HG03520 (cell line): ENCODE results near the gene ADAM22.

Experiments used
- ATAC-seq: cut with Tn5 transposase; IDR thresholded peaks from one replicate; pipeline ENCODE4 v1.9.1; 2021; ENCODE audit warnings: mild to moderate bottlenecking, moderate library complexity; ENCODE audit not compliant: unreplicated experiment

ADAM22 gene

DNA sequence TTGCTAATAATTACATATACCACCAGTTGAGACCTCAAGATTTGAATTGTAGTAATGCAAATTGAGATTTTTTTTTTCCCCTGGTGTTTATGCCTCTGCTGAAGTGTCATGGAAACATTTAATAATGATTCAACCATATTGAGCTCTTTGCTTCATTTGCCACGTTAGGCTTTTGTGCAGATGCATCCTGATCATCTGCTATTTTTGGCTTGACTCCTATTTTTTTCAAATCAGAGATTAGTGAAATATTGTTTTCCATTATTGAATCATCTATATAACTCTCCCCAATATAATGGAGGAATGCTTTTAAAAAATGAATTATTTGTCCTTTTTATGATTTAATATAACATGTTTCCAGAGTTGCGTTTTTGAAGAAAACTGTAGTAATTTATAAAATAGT, 170.7 kb downstream of the ADAM22 start:
- no peak for ATAC-seq

DNA sequence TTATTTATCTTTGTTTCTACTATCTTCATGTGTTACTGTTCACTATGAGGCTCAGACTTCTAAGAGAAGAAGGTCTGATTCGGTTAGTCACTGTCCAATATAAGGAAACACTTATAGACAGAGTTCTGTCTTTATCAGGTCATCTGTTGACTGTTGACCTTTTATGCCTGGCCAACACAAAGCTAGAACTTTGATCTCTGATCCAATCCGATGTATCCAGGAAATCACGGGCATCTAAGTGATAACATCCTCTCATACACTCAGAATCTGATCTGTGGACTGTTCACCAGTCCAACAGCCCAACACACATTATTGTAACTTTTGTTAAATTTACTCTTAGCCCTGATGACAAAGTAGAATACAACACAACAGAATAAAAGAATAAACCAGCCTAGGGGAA, 171.2 kb downstream of the ADAM22 start:
- ATAC-seq: no peak

DNA sequence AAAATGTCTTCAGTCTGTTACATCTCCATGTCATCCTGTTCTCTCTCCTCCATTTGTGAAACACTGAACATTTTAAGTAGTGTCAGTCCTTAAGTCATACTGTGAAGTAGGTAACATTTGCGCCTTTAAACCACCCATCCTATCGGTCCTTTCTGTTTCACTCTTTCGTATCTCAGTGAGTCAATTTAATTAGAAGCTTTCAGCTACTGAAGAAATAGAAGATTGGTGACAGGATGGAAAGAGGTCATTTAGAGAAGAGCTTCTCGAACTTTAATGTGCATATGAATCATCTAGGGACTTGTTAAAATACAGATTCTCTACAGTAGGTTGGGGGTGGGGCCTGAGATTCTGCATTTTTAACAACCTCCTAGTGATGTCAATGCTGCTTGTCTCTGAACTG, 172.4 kb downstream of the ADAM22 start:
- no peak for ATAC-seq

DNA sequence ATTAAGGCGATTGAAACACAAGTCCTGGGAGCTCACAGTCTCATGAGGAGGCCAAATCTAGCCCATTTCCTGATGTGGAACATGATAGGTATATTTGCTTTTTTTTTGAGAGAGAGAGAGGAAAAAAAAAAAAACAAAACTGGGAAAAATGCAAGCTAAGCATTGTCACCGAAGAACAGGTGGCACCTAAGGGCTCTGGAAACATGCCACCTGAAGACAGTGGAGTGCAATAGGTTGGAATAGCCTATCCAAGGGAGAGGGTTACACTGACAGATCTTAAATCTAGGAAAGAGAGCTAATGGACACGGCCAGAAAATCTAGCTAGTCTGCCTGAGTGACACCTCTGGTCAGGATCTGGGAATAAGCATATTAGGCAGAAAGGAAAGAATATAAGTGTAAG, 175.6 kb downstream of the ADAM22 start:
- no peak for ATAC-seq

GRCh38 chr7:88111140-88111743, 177.2 kb downstream of the ADAM22 start:
- peak; percentile 51 for ATAC-seq

GRCh38 chr7:88111954-88112471, 178.0 kb downstream of the ADAM22 start:
- no peak for ATAC-seq

DNA sequence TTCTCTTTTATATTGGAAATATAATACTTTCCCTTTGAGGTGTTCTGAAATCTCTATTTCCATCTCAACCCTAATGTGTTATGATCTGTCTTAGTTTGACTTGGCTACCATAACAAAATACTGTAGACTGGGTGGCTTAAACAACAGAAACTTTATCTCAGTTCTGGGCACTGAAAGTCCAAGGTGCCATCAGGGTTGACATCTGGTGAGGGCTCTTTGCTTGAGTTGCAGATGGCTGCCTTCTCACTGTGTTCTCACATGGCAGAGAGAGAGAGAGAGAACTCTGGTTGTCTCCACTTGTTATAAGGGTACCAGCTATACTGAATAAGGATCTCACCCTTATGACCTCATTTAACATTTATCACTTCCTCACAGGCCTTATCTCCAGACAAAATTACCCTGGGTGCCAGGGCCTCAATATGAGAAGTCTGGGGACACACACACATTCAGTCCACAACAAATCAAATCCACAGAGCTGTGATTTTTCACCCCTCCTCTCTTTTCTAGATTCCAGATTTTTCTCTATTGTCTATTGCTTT, 181.3 kb downstream of the ADAM22 start:
- no peak for ATAC-seq

DNA sequence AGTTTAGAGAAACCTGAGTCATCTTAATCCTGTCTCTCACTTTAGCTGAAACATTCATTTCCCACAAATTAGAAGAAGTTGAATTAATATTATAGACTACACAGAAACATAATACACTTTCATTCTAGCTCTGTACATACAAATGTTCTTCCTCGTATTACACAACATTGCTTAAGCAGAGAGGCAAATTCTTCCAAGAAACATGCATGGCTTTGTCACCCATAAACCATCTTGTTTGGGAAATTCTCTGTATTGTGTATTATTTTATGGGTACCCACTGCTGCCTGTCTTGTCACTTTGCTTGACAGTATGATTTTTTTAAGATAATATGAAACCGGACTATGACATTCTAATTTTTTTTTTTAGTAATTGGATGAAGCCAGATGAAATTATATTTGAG, 181.8 kb downstream of the ADAM22 start:
- no peak for ATAC-seq

- ATAC-seq: no peak
These were observed 182.3 kb downstream of the ADAM22 start for GRCh38 chr7:88116235-88116795.

DNA sequence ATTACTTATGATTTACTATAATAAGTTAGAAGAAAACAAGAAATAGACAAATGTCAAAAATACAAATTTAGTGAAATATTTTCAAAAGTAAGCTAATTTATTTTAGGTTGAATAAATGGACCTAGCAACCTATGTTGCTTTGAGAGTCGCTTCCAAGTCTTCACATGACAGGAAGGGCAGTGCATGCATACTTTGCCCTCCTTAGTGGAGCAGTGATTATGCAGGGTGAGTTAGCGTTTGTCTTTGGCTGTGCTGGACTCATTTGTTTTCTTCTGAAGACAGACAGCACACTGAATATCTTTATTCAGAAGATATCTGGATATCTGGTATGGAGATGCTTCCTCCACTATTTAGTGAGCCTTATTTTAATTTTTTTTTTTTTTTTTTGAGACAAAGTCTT, 183.3 kb downstream of the ADAM22 start:
- no peak for ATAC-seq

DNA sequence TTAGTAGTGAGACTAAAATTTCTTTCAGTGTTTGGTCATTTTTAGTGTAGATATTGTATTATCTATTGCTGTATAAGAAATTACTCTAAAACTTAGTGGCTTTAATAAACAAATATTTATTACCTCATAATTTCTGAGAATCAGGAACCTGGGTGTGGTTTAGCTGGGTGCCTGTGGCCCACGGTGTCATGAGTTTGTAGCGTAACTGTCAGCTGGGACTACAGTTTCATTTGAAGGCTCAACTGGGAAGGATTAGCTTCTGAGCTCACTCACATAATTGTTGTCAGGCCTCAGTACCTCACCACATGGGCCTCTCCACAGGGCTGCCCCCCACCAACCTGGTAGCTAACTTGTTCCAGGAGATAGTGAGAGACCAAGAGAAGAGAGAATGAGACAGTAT, 187.3 kb downstream of the ADAM22 start:
- no peak for ATAC-seq

DNA sequence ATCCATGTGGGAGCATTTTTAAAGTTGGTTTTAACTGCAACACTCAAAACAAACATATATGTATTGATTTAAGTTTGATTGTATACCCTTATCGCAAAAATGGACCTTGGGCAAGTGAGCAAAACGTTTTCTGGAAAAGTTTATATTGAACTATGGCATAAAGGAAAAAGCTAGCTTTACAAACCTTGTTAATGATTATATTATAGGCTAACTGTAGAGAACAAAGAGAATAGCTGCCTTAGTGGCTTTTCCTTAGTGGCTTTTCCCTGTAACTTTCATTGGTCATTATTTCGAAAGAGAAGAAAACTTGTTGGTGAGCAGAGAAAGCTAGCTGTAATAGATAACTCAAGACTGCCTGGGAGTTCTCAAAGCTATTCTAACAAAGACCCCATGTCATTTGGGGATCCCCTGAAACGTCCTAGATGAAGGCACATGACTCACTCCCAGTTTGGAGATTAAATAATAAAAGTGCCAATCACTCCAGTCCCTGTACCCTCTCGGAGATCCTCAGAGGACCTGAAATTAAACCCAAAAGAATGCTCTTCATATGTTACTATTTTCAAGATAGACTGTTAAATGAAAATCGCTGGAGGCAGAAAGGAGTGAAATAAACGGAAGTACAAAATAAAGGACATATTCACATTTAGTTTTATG, 193.7 kb downstream of the ADAM22 start:
- ATAC-seq: no peak

- peak; percentile 63 for ATAC-seq
These were observed 198.7 kb downstream of the ADAM22 start for GRCh38 chr7:88132725-88133124.

- ATAC-seq: no peak
These were observed 206.9 kb downstream of the ADAM22 start for GRCh38 chr7:88140947-88141346.

- ATAC-seq: no peak
These were observed 207.4 kb downstream of the ADAM22 start for GRCh38 chr7:88141479-88141878.

DNA sequence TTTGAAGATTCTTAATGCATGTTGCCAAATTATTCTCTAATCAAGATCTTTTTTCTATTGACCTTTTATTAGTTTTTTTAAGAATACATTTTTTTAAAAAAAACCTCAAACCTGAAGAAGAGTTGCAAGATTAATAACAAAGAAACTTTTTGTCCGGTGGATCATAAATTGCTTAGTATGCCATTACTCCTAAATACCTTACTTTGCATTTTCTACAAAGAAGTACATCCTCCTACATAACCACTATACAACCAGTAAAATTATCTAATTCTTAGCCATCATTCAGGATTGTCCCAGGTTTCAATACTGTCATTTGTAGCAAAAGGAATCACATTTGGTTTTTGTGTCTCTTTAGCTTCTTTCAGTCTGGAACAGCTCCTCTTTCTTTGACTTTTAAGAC, 207.9 kb downstream of the ADAM22 start:
- no peak for ATAC-seq

GRCh38 chr7:88146616-88147015, 212.6 kb downstream of the ADAM22 start:
- no peak for ATAC-seq

- ATAC-seq: no peak
These were observed 213.3 kb downstream of the ADAM22 start for GRCh38 chr7:88147341-88147740.

DNA sequence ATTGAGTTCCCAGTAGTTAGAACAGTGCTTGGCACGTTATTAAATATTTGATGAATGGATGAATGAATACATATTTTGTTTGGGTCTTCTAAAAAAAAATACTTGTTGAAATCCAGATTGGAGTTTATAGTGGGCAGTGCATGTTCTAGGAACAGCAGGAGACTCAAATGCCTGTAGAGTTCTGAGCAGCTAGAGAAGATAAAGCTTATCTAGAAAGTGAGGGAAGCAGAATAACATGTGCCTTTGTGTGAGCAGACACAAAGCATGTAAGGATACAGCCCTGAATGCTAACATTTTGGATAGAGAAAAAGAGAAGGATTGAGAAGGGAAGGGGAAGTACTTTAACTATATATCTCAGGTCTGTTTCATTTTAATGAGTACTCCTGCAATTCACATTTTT, 213.9 kb downstream of the ADAM22 start:
- no peak for ATAC-seq

GRCh38 chr7:88150033-88150432, 216.0 kb downstream of the ADAM22 start:
- no peak for ATAC-seq

DNA sequence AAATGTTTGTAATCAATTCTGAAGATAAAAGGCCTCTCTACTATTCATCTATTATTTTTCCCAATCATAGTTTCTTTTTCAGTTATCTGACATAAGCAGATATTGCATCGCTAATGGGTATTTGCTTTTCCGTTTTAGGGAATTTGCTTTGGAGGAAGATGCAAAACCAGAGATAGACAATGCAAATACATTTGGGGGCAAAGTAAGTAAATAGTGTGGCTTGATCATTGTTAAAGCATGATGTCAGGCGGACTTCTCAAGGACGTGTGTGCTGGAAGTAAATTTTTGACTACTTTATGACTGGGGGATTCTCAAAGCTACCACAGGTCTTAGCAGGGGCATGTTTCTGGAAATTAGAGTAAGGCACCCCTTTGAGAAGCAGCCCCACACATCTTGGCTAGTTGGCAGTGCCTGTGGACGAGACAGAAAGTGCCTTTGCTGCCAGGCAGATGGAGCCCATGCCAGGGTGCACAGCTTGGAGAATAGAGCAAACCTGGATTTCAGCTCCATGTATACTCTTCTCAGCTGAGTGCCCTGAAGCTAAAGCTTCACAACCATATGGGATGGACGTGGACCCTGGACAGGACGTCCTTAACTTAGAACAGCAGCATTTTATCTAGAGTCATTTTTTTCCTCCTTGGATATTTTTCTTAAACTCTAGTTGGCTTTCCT, 217.2 kb downstream of the ADAM22 start:
- no peak for ATAC-seq

DNA sequence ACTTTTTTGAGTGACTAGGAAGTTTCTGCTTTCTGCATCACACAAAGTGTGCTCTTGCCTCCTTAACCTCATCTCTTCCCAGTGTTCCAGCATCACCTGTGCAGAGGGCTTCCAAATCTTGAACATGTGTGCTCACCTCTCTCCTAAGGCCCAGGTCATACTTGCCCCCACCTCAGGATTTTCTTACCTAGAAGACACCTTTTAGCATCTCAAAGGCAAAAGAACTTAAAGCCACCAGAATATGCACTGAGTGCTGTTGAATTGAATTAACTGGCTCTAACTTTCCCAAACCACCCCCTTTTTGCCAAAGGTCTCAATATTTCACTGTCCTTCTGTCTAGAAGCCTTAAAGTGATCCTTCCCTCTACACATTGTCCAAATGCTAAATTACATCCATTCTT, 219.3 kb downstream of the ADAM22 start:
- no peak for ATAC-seq
